KG1 (cell line): Measurements from ENCODE around the gene PAMR1.
"Not testable (repeated sequence)": the region's sequence is repeated elsewhere in the genome, so short reads cannot be mapped to it uniquely, and the experiment has no call there.

Source experiments
- DNase-seq: peaks from one replicate; lab custom pipeline; 2025; lab: John Stamatoyannopoulos, UW

Gene PAMR1

DNA sequence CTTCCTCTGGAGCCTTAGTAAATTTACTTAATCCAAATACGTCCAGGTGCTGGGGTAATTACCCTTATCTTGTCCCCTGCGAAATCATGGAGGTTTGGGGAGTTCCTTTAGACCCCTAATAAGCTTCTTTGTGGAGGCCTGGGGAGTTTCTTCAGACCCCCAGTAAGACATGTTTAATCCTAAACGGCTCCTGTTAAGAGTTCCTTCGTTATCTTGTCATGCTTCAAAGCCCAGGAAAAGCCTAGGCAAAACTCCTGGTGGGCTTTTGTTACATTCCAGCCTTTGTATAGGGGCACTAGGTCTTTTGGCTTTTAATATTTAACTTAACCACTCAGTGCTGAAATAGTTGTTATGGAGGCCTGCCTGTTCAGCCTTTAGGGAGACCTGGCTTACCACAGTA lies 18.1 kb upstream of the PAMR1 start:
- DNase-seq: no peak

DNA sequence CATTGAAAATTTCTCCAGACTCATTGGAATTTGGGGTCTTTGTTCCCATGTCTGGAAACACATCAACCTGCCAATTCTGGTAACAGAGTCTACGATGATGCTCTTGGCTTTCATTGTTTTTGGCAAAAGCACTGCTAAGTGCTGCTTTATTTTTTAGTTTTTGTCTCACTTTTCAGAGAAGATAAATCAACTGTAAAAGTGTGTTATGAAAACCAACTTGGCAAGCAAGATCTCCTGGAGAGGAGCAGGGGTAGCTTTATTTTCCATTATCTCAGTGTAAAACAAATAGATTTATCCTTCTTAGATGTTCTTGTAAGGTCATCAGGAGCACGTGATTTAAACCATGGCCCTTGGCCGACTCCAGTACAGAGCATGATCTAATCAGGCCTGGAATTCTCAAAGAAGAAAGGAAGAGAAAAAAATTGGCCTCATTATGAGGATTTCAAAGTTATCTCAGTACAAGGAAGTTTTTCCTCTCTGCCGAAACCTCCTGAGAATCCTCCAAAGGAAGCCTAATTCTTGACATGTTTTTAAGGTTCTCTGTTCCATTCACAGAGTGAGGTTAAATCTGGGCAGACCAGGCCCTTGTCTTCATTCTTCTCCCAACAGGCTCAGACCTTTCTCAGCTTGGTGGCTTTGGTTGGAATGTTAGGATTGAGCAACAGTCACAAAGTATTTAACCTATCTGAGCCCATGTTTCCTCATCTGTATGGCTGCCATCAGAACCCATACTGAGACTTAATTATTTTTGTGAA lies 16.4 kb upstream of the PAMR1 start:
- no peak for DNase-seq

- DNase-seq: no peak
These were observed 15.1 kb upstream of the PAMR1 start for GRCh38 chr11:35540526-35540925.

GRCh38 chr11:35539781-35540281 lies 14.4 kb upstream of the PAMR1 start:
- no peak for DNase-seq

DNA sequence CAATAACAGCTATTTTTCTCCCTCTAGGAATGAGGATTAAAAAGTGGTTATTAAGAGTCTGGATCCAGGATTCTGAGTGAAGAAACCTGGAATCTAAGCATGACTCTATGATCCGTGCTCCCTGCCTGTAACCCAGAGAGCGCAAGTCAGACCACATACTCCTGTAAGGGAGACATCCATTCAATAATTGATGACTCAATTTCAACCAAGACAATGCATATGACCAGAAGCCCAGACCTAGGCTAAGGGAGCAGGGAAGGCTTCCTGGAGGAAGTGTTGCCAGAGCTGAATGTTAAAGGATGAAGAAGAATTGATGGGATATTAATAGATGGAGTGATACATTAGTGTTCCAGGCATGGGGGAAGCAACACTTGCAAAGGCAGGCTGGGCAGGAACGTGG lies 13.8 kb upstream of the PAMR1 start:
- DNase-seq: no peak

DNA sequence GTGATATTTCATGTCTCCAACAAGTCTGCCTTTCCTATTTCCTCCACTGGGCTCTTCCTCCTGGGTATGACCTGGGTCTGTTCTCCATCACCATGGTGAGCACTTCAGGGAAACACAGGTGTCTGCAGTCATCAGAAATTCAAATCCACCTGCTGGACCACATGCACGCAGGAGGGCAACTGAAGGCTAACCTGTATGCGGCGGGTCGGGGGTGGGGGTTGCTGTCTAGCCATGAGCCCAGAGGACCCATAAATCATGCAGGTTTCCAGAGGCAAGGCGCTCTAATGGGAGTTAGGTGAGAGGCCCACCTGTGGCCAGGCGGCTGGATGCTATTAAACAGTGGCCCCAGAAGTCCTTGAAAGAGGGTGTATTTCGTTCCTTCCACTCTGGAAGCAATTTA lies 11.1 kb upstream of the PAMR1 start:
- DNase-seq: no peak

DNA sequence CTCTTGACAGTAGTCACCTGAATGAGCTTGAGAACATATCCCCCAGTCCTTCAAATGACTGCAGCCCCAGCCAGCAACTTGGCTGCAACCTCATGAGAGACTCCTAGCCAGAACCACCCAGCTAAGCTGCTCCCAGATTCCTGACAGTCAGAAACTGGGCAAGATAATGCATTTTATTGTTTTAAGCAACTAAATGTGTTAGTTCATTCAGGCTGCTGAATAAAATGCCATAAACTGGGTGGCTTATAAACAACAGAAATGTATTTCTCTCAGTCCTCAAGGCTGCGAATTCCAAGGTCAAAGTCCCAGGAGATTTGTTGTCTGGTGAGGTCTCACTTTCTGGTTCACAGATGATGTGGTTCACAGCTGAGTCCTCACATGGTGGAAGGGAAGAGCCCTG lies 5.8 kb upstream of the PAMR1 start:
- DNase-seq: no peak

- DNase-seq: no peak
These were observed 4.6 kb upstream of the PAMR1 start for GRCh38 chr11:35529971-35530495.

- no peak for DNase-seq
These were observed 965 bp upstream of the PAMR1 start for GRCh38 chr11:35526370-35526792.

GRCh38 chr11:35524780-35525179 lies 636 bp downstream of the PAMR1 start:
- no peak for DNase-seq

DNA sequence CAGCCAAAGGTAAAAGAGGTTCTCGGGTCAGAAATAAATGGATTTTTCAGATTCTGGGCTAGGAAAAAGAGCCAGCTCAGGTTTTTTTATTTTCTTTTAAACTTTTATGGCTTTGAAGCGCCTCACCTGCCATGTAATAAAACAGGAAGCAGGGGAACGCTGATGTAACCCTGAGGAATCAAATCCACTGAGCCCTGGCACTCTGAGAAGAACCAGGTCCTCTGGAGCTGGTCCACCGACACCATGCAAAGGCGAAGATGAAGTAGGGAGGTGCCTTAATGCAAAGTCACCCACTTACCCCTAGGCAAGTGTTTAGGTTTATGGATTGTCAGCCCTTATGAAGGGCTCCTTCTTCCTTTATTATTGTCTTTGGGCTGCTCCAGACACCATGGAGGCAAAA lies 1.6 kb downstream of the PAMR1 start:
- DNase-seq: no peak

GRCh38 chr11:35523331-35523768 lies 2.1 kb downstream of the PAMR1 start:
- DNase-seq: no peak

- DNase-seq: not testable (repeated sequence)
These were observed 3.3 kb downstream of the PAMR1 start for GRCh38 chr11:35522091-35522490.

DNA sequence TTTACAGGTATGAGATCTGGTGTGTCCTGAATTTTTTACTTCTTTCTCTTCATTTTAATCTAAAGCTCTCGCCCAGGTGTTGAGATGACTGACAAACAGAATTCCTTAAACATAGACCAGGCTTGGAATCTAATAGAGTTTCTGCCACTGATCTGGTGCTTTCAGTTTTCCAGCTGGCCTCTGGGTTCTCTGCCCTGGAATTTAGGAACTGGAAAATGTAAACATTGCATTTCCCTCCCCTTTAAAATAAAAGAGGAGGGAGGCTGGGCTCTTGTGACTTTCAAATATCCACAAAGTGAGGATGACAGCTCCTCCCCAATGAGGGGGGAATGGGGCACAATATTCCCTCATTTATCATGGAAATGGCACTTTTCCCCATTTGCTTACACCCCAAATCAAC lies 5.0 kb downstream of the PAMR1 start:
- DNase-seq: no peak

GRCh38 chr11:35518766-35519165 lies 6.7 kb downstream of the PAMR1 start:
- DNase-seq: no peak

- no peak for DNase-seq
These were observed 7.9 kb downstream of the PAMR1 start for GRCh38 chr11:35517481-35517880.

DNA sequence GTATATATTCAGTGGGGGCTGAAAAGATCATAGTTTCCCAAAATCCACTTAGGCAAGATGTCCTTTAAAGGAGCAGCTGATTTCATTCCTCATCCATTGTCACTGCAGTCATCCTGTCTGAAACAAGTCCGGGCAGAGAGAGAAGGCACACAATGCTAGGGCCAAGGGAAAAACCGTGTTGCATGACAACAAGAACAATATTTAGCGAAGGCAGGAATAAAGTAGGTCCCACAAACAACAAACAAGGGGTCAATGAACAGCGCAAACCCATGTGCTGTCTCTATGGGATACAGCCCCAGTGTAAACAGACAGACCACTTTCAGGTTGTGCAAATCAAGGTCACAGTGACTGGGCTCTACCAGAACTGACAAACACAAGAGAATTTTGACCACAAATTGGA lies 9.0 kb downstream of the PAMR1 start:
- DNase-seq: no peak

DNA sequence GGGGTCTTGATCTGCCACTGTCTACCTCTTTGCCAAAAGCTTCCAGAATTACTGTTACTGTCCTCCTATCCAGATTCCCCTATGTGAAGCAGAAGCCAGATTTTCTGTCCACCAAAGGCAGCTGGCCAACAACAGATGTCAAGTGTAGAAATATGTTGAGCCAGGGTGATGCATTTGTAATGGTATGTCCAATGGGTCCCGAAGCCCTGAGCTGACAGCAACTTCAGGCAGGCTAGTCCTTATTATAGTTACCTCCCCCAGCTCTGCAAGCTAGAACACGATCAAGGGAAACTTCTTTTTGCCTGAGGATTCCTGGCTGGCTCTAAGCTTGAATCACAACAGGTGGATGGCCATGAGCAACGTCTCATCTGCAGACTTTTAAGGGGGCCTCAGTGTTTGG lies 10.2 kb downstream of the PAMR1 start:
- DNase-seq: no peak

DNA sequence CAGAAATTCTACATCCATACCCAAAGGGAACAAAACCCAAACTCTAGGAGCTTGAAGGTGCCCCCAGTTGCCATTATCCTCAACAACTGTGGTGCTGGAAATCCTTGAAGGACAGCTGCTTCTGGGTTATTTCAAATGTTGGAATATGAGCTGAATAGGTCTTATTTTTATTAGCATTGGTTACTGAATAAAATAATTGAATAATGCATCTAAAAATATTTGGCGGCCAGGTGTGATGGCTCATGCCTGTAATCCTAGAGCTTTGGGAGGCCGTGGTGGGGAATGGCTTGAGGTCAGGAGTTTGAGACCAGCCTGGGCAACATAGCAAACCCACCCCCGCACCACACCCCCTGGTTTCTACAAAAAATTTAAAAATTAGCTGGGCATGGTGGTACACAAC lies 10.9 kb downstream of the PAMR1 start:
- DNase-seq: no peak

DNA sequence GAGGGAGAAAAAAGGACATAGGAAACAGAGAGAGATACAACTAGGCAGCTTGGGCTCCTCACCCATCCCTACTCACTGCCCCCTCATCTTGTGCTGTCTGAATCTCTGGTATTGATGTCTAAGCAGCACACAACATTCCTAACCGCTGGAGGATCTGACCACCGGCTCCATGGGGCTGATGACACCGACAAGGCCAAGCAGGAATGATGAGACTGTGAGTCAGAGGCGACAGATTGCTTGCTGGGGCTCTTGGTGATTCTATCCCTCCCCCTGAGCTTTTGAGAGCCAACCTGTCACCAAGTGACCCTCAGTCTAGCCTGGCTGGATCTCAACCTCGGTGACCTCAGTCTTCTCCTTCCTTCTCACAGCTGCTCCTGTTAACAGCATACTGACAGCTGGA lies 13.8 kb downstream of the PAMR1 start:
- DNase-seq: no peak

DNA sequence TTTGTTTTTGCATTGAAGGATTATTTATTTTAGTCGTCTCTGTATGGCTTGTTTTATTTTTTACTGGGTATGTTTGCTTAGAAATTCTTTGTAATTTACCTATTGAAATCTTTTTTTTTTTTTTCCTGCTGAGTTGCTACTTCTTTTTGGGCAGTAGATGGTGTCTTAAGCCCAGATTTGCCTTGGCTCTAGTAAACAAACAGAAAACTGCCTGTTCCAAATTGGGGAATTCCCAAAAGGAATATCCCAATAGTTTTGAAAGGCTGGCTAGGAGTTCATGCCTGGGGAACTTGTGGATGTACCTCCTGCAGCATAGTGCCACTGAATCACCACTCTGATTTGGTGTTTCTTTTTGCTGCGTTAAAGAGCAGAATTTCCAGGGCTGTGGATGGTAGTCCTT lies 17.7 kb downstream of the PAMR1 start:
- DNase-seq: no peak

DNA sequence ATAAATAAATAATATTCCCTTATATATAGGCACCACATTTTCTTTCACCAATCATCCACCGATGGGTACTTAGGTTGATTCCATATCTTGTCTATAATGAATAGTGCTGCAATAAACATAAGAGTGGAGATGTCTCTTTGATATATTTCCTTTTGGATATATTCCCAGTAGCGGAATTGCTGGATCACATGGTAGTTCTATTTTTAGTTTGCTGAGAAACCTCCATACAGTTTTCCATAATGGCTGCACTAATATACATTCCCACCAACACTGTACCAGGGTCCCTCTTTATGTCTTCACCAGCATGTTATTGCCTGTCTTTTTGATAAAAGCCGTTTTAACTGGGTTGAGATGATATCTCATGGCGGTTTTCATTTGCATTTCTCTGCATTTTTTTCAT lies 23.6 kb downstream of the PAMR1 start:
- no peak for DNase-seq

GRCh38 chr11:35500744-35501143 lies 24.7 kb downstream of the PAMR1 start:
- no peak for DNase-seq

DNA sequence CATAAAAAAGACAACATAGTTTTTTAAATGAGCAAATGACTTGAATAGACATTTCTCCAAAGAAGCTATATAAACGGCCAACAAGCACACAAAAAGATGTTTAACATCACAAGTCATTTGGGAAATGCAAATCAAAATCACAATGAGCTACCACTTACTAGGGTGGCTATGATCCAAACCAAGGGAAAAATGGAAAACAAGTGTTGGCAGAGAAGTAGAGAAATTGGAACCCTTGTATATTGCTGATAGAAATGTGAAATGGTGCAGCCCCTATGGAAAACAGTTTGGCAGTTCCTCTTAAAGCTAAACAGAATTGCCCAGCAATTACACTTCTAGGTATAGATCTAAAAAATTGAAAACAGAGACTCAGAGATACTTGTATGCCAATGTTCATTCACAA lies 29.0 kb downstream of the PAMR1 start:
- no peak for DNase-seq
